HepG2 (cell line): ENCODE measurements around the gene PHTF1. TPM values are rescaled to one million over a fixed set of nuclear protein-coding genes. Genes with fewer than 3 reads are reported as not detected.

Experiments
- HNF1B ChIP-seq: sonication (generic); formaldehyde crosslinking; IDR thresholded peaks from 2 replicates; pipeline ENCODE4 v1.5.1; 2020; ENCODE audit warnings: mild to moderate bottlenecking, moderate library complexity, missing genetic modification reagents
- HNF4A ChIP-seq: sonication (generic); formaldehyde crosslinking; IDR thresholded peaks from 2 replicates; pipeline ENCODE4 v1.4.0; 2020; ENCODE audit warnings: missing genetic modification reagents
- HNF4G ChIP-seq, 2 experiments: sonication (generic) in 1 of 2; formaldehyde crosslinking in 1 of 2; IDR thresholded peaks; 2 replicates each; pipeline versions ENCODE4 v1.4.0 to v1.6.1; 2011 to 2020; ENCODE audit warnings: borderline replicate concordance in 2 of 2, low read depth in 2 of 2, mild to moderate bottlenecking in 2 of 2, low read length in 1 of 2, missing genetic modification reagents in 1 of 2, moderate library complexity in 1 of 2
- MAX ChIP-seq: IDR thresholded peaks from 2 replicates; pipeline ENCODE4 v1.6.1; 2012; ENCODE audit warnings: inconsistent platforms
- NPAS2 ChIP-seq: sonication (generic); formaldehyde crosslinking; IDR thresholded peaks from 2 replicates; pipeline ENCODE4 v1.8.0; 2022; ENCODE audit warnings: mild to moderate bottlenecking, missing genetic modification reagents, borderline replicate concordance
- SIX1 ChIP-seq: sonication (generic); formaldehyde crosslinking; IDR thresholded peaks from 2 replicates; pipeline ENCODE4 v1.4.0; 2020; ENCODE audit warnings: missing genetic modification reagents, borderline replicate concordance
- ZBTB37 ChIP-seq: sonication (generic); formaldehyde crosslinking; IDR thresholded peaks from 2 replicates; pipeline ENCODE4 v1.4.0; 2020; ENCODE audit warnings: mild to moderate bottlenecking, missing genetic modification reagents
- ZIK1 ChIP-seq: sonication (generic); formaldehyde crosslinking; IDR thresholded peaks from 2 replicates; pipeline ENCODE4 v1.5.0; 2020; ENCODE audit warnings: mild to moderate bottlenecking, low read depth, missing genetic modification reagents, borderline replicate concordance
- ZNF331 ChIP-seq: sonication (generic); formaldehyde crosslinking; IDR thresholded peaks from 2 replicates; pipeline ENCODE4 v1.4.0; 2020; ENCODE audit warnings: missing genetic modification reagents
- ZNF451 ChIP-seq: sonication (generic); formaldehyde crosslinking; IDR thresholded peaks from 2 replicates; pipeline ENCODE4 v1.5.0; 2020; ENCODE audit warnings: mild to moderate bottlenecking, missing genetic modification reagents
- ZNF569 ChIP-seq: sonication (generic); formaldehyde crosslinking; IDR thresholded peaks from 2 replicates; pipeline ENCODE4 v1.5.0; 2020; ENCODE audit warnings: mild to moderate bottlenecking, missing genetic modification reagents, moderate library complexity, borderline replicate concordance
- ZNF768 ChIP-seq: sonication (generic); formaldehyde crosslinking; IDR thresholded peaks from 2 replicates; pipeline ENCODE4 v1.4.0; 2020; ENCODE audit warnings: missing genetic modification reagents
- polyA plus RNA-seq, 8 experiments: library from polyadenylated mRNA; depleted of rRNA in 3 of 8; stranded (reverse) in 7 of 8; unstranded in 1 of 8; fragments of >200 nt; fragmentation: Illumina TruSeq in 4 of 8; extraction: Trizol in 4 of 8; gene quantifications; 2 replicates each; pipeline versions ENCODE4 v1.2.1 to v1.2.3, GENCODE V29; 2011 to 2016; ENCODE audit warnings: low read depth in 4 of 8, missing spikeins in 1 of 8, mixed read lengths in 1 of 8; ENCODE audit not compliant: insufficient read depth in 1 of 8
- total RNA-seq, 5 experiments: library from RNA; depleted of rRNA; stranded (reverse); fragments of >200 nt; fragmentation: Illumina TruSeq; extraction: Trizol; gene quantifications; 2 replicates each; pipeline ENCODE4 v1.2.3, GENCODE V29; 2016; ENCODE audit warnings: low read depth in 1 of 5
- TF ChIP-seq, protein P1 (sequence below): sonication (generic); formaldehyde crosslinking; IDR thresholded peaks from 2 replicates; pipeline ENCODE4 v1.5.0; 2020; ENCODE audit warnings: mild to moderate bottlenecking, missing genetic modification reagents, moderate library complexity
- TF ChIP-seq, protein P2 (sequence below): sonication (generic); formaldehyde crosslinking; IDR thresholded peaks from 2 replicates; pipeline ENCODE4 v1.9.0; 2021; ENCODE audit warnings: mild to moderate bottlenecking, missing genetic modification reagents

PHTF1 gene
- total and polyA plus RNA-seq, 2 of the 13 experiments (the other 11 are each of a cell fraction or from before 2014, with no cell fraction given): 5.0 to 19.7 TPM

GRCh38 chr1:113786069-113786468 is 26.8 kb upstream of the PHTF1 start (continued):
- peak; percentile 63 for TF ChIP-seq HNF4A
- peak; percentile 21; the same call in 1 of the 2 replicates for TF ChIP-seq ZNF331 (CRISPR knock-in tag)
- TF ChIP-seq ZIK1: no peak
- TF ChIP-seq, protein P1, sequence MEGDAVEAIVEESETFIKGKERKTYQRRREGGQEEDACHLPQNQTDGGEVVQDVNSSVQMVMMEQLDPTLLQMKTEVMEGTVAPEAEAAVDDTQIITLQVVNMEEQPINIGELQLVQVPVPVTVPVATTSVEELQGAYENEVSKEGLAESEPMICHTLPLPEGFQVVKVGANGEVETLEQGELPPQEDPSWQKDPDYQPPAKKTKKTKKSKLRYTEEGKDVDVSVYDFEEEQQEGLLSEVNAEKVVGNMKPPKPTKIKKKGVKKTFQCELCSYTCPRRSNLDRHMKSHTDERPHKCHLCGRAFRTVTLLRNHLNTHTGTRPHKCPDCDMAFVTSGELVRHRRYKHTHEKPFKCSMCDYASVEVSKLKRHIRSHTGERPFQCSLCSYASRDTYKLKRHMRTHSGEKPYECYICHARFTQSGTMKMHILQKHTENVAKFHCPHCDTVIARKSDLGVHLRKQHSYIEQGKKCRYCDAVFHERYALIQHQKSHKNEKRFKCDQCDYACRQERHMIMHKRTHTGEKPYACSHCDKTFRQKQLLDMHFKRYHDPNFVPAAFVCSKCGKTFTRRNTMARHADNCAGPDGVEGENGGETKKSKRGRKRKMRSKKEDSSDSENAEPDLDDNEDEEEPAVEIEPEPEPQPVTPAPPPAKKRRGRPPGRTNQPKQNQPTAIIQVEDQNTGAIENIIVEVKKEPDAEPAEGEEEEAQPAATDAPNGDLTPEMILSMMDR (CRISPR knock-in tag): no peak
- TF ChIP-seq NPAS2 (CRISPR knock-in tag): no peak
- TF ChIP-seq, protein P2, sequence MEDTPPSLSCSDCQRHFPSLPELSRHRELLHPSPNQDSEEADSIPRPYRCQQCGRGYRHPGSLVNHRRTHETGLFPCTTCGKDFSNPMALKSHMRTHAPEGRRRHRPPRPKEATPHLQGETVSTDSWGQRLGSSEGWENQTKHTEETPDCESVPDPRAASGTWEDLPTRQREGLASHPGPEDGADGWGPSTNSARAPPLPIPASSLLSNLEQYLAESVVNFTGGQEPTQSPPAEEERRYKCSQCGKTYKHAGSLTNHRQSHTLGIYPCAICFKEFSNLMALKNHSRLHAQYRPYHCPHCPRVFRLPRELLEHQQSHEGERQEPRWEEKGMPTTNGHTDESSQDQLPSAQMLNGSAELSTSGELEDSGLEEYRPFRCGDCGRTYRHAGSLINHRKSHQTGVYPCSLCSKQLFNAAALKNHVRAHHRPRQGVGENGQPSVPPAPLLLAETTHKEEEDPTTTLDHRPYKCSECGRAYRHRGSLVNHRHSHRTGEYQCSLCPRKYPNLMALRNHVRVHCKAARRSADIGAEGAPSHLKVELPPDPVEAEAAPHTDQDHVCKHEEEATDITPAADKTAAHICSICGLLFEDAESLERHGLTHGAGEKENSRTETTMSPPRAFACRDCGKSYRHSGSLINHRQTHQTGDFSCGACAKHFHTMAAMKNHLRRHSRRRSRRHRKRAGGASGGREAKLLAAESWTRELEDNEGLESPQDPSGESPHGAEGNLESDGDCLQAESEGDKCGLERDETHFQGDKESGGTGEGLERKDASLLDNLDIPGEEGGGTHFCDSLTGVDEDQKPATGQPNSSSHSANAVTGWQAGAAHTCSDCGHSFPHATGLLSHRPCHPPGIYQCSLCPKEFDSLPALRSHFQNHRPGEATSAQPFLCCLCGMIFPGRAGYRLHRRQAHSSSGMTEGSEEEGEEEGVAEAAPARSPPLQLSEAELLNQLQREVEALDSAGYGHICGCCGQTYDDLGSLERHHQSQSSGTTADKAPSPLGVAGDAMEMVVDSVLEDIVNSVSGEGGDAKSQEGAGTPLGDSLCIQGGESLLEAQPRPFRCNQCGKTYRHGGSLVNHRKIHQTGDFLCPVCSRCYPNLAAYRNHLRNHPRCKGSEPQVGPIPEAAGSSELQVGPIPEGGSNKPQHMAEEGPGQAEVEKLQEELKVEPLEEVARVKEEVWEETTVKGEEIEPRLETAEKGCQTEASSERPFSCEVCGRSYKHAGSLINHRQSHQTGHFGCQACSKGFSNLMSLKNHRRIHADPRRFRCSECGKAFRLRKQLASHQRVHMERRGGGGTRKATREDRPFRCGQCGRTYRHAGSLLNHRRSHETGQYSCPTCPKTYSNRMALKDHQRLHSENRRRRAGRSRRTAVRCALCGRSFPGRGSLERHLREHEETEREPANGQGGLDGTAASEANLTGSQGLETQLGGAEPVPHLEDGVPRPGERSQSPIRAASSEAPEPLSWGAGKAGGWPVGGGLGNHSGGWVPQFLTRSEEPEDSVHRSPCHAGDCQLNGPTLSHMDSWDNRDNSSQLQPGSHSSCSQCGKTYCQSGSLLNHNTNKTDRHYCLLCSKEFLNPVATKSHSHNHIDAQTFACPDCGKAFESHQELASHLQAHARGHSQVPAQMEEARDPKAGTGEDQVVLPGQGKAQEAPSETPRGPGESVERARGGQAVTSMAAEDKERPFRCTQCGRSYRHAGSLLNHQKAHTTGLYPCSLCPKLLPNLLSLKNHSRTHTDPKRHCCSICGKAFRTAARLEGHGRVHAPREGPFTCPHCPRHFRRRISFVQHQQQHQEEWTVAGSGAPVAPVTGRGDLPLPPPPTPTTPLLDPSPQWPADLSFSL (CRISPR knock-in tag): no peak
- no peak for TF ChIP-seq ZNF768 (CRISPR knock-in tag)
- TF ChIP-seq ZBTB37 (CRISPR knock-in tag): no peak
- peak; percentile 99 for TF ChIP-seq SIX1
- no peak for TF ChIP-seq HNF1B
- TF ChIP-seq ZNF569: no peak
- TF ChIP-seq MAX: no peak
- peak; percentile 40 for TF ChIP-seq HNF4G (IDR thresholded peaks at IDR 0.05; ENCODE audit: borderline replicate concordance, low read depth, low read length)
- TF ChIP-seq HNF4G (CRISPR knock-in tag; IDR thresholded peaks at IDR 0.05; ENCODE audit: borderline replicate concordance, low read depth): no peak
- TF ChIP-seq ZNF451 (CRISPR knock-in tag): no peak
